GM18951 (cell line): ENCODE results near the gene DCTD.

Experiments used
- POLR2A ChIP-seq: IDR thresholded peaks from 4 replicates; pipeline ENCODE4 v1.6.1; 2011; ENCODE audit warnings: mild to moderate bottlenecking; ENCODE audit not compliant: insufficient read length, insufficient read depth; ENCODE audit errors: extremely low read depth
- in situ Hi-C: fragments of 300-500 bp; cut with MboI; formaldehyde crosslinking; loops from one replicate; pipeline ENCODE4 v1.12.0; 2022; ENCODE audit warnings: low sequenced_read_pairs, mixed read lengths, inconsistent platforms; ENCODE audit not compliant: unreplicated experiment

DCTD gene

GRCh38 chr4:182880387-182881356, 36.5 kb downstream of the DCTD start:
- in situ Hi-C loops, result no loop called here
- TF ChIP-seq POLR2A, result no peak

- in situ Hi-C loops, result no loop called here
- no peak for TF ChIP-seq POLR2A
Measured at GRCh38 chr4:182879913-182880312, 37.3 kb downstream of the DCTD start.

- no peak for TF ChIP-seq POLR2A
Measured at GRCh38 chr4:182878633-182879495, 38.3 kb downstream of the DCTD start.

GRCh38 chr4:182877326-182877883, 39.8 kb downstream of the DCTD start:
- in situ Hi-C loops, result no loop called here
- TF ChIP-seq POLR2A, result no peak

More at GRCh38 chr4:182878633-182879495, 38.3 kb downstream of the DCTD start:
- in situ Hi-C loops, result no loop called here

GRCh38 chr4:182876427-182876826, 40.8 kb downstream of the DCTD start:
- no peak for TF ChIP-seq POLR2A

GRCh38 chr4:182875453-182876405, 41.5 kb downstream of the DCTD start:
- in situ Hi-C loops, result no loop called here
- no peak for TF ChIP-seq POLR2A

More at GRCh38 chr4:182876427-182876826, 40.8 kb downstream of the DCTD start:
- in situ Hi-C loops, result no loop called here

GRCh38 chr4:182874797-182875345, 42.3 kb downstream of the DCTD start:
- in situ Hi-C loops, result no loop called here

GRCh38 chr4:182874304-182874751, 42.9 kb downstream of the DCTD start:
- no peak for TF ChIP-seq POLR2A
- in situ Hi-C loops, result no loop called here

More at GRCh38 chr4:182874797-182875345, 42.3 kb downstream of the DCTD start:
- no peak for TF ChIP-seq POLR2A

GRCh38 chr4:182873726-182874125, 43.5 kb downstream of the DCTD start:
- TF ChIP-seq POLR2A, result no peak
- in situ Hi-C loops, result no loop called here

GRCh38 chr4:182873289-182873688, 43.9 kb downstream of the DCTD start:
- no peak for TF ChIP-seq POLR2A
- in situ Hi-C loops, result no loop called here

- no peak for TF ChIP-seq POLR2A
- in situ Hi-C loops, result no loop called here
Measured at GRCh38 chr4:182872886-182873285, 44.3 kb downstream of the DCTD start.

GRCh38 chr4:182871616-182872015, 45.6 kb downstream of the DCTD start:
- no peak for TF ChIP-seq POLR2A
- in situ Hi-C loops, result no loop called here
